HT1080 (cell line): ENCODE measurements around the gene DBR1. TPM values are rescaled to one million over a fixed set of nuclear protein-coding genes. Genes with fewer than 3 reads are reported as not detected.

ENCODE experiments used
- DNase-seq: peaks from one replicate; pipeline ENCODE4 v3.0.0-alpha.2; 2015; ENCODE audit warnings: low read depth
- polyA plus RNA-seq, 2 experiments: library from polyadenylated mRNA; depleted of rRNA; stranded (reverse); fragments of >200 nt; gene quantifications; 2 replicates each; pipeline ENCODE4 v1.2.3, GENCODE V29; 2015
- total RNA-seq: library from RNA; depleted of rRNA; stranded (reverse); fragments of >200 nt; shearing (Covaris generic); gene quantifications from 2 replicates; pipeline ENCODE4 v1.2.3, GENCODE V29; 2014; rRNA removed

DBR1 gene, protein sequence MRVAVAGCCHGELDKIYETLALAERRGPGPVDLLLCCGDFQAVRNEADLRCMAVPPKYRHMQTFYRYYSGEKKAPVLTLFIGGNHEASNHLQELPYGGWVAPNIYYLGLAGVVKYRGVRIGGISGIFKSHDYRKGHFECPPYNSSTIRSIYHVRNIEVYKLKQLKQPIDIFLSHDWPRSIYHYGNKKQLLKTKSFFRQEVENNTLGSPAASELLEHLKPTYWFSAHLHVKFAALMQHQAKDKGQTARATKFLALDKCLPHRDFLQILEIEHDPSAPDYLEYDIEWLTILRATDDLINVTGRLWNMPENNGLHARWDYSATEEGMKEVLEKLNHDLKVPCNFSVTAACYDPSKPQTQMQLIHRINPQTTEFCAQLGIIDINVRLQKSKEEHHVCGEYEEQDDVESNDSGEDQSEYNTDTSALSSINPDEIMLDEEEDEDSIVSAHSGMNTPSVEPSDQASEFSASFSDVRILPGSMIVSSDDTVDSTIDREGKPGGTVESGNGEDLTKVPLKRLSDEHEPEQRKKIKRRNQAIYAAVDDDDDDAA
- total RNA-seq, result 25.1 and 25.9 TPM in 2 replicates
- 17.0 and 18.4 TPM in 2 replicates for polyA plus RNA-seq (2015; cell fraction: cytosol; rRNA removed)
- 30.8 and 34.3 TPM in 2 replicates for polyA plus RNA-seq (2015; cell fraction: nucleus; rRNA removed)

DNA sequence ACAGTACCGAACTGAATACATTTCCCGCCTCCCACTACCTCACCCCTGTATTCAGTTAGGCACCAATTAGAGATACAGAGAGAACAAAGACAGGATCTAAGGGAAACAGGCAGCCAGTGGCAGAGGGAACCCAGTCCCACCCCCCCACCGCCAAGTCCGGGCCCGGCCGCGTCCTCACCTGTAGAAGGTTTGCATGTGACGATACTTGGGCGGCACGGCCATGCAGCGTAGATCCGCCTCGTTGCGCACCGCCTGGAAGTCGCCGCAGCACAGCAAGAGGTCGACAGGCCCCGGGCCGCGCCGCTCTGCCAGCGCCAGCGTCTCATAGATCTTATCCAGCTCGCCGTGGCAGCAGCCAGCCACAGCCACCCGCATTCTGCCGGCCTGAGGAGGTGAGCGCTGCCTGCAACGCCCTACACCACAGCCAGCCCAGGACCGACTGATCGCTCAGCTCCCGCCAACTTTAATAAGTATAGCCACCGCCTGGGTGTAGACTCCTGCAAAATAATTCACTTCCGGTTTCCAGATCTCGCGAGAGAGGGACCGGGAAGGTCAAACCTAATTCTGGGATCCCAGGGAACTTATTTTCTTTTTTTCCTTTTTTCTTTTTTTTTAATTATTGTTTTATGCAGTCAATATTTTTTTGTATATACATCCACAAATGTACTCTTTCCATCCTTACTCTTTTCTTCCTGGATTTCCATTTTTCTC, at the start of gene DBR1:
Gene DBR1, minus strand, starts transcription at position 501 of the 711 bp plus-strand sequence. Its CDS starts 126 bp downstream, at position 375.
- DNase-seq, result peak; percentile 80

DNA sequence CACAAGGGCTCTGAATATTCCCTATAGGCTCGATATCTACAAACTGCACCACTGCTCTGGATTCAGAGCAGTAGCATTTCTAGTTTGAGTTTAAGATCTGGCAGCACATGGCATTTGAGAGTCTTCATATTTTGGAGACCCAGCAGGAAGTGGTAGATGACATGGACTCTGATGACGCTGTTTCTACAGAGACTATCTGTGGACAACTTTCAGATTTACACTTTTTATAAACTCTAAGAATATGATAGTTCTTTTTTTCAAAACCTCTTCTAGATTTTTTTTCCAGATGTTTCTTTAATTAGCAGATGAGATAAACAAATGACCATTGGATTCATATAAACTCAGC, 48.2 kb upstream of the DBR1 start:
- DNase-seq, result no peak

DNA sequence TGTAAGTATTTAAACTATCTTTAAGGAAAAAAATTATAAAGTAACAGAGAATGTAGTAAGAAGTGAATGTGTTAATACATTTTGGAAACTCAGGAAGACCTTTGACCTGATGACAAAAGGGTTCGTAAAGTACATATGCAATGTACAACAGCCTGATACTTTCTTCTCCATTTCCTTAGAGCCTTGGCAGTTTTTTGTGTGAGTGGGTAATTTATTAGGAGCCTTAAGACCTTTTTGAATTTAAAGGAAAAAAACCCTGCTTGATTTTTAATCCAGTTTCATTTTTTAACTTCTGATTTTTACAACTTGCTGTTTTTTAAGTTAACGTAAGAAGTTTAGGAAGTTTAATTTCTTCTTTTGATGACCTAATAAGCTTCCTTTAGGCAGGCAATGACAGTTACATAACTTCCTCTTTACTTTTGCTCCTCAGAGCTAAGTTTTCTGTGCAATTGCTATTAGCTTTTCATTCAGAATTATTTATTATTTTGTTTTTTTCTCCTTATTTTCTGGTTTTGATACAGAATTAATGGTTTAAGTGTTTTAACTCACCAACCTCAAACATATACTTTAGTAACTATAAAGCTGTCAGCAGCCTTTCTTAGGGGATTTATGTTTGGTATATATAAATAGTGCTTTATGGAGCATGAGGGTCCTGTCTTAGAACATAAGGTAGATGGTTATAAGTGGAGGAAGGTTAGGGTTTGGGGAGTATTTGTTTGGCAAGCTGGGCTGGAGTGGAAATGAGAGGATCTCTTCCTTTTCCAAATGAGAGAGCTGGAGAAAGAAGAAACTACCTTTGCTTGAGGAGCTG, 47.6 kb upstream of the DBR1 start:
- DNase-seq, result no peak

DNA sequence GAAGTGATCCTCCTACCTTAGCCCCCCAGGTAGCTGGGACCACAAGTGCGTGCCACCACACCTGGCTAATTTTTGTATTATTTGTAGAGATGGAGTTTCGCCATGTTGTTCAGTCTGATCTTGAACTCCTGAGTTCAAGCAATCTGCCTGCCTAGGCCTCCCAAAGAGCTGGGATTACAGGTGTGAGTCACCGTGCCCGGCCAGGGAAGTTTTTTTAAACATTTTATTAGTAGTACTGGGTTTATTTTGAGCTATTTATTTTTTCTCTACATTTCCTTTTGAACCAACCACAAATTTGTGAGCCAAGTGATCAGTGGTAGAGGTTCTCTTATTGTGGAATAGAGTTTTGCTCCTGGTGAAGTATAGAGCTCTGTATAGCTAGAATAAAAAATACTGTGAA, 46.1 kb upstream of the DBR1 start:
- peak; percentile 48 for DNase-seq

DNA sequence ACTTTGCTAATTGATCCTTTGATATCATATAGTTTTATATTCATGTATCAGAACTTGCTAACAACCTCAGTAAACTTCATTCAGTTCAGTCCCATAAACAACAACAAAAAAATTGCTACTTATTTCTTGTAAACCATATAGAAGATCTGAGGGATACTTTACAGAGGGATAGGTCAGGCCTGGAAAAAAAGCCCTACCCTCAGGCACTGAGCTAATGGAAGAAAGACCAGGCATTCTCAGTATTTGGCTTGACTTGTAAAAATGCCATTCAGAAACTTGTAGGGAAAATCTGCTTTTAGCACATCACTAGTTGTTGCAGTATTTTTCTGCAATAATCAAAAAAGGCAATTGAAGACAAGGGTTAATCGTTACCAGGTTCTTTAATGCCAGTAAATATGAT, 45.5 kb upstream of the DBR1 start:
- DNase-seq, result no peak

DNA sequence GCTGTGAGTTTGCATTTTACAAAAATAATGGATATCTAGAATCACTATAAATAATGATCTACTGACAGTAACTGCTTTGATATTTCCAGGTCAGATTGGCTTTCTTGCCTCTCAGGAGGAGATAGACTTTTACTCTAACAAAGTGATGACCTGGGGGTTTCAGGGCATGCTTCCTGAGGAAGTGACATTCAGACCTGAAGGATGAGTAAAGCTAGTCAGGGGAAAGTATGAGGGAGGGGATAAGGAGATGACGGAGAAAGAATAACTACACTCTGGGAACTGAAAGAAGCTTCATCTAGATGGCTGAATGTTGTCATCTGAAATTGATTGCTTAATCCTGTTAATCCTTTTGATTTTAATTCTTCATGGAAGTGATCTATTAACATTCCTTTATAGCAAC, 44.5 kb upstream of the DBR1 start:
- DNase-seq, result peak; percentile 69

- DNase-seq, result no peak
These were observed 38.8 kb upstream of the DBR1 start for GRCh38 chr3:138213398-138214085.

DNA sequence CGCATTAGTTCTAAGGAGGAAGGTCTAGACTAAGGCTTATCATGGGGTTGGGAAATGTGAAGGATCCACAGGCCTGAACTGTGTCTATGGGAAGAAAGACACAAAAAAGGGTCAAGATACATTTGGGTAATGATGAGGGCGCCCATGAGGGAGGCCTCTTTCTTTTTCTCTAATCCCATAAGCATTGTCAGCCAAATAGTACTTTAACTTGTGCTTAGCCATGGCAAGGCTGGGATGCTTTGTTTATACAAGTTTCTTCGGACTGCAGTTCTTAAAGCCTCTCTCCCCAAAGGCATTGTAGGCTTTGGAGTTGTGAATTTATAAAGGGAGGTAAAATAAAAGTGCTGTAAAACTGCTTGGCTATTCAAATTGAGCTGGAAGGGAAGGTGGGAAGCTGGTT, 35.8 kb upstream of the DBR1 start:
- DNase-seq, result no peak

GRCh38 chr3:138206196-138206595, 31.5 kb upstream of the DBR1 start:
- DNase-seq, result no peak

DNA sequence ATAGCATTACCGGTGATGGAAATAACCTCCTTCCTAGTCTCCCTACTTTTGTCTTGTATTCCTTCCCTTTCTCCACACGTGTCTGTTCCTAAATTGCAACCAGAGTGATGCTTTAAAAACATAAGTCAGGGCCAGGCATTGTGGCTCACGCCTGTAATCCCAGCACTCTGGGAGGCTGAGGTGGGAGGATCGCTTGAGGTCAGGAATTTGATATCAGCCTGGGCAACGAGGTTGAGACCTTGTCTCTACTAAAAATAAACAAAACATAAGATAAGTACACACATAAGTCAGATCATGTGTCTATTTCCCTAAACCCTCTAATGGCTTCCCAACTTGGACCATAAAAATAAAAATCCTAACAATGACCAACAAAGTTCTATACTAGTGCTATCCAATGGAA, 30.8 kb upstream of the DBR1 start:
- DNase-seq, result no peak

GRCh38 chr3:138203938-138204337, 29.2 kb upstream of the DBR1 start:
- DNase-seq, result no peak

DNA sequence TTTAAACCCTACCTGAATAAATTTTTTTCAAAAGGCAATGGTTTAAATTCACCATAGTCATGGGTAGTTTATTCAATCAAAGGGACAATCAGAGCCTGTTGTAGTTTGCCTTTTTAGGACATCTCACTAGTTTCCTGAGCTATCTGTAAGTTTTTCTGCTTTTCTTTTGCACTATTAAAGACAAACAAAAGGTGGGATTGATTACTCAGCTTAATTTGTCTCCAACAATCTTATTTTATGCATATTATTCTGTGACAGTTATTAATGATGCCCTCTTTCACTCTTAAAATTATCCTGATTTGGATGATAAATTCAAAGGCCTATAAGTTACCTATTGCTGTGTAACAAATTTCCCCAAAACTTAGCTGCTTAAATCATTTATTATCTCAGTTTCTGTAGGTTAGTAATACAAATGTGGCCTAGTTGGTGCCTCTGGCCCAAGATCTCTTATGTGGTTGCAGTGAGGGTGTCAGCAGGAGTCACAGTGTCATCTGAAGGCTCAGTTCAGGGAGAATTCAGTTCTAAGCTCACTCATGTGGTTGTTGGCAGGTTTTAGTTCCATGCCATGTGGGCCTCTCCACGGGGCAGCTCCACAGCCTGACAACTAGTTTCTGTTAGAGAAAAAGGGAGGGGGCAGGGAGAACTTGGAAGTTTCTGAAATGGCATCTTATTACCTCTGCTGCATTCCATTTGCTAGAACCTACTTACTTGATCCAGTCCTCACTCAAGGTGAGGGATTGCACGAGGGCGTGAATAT, 28.4 kb upstream of the DBR1 start:
- no peak for DNase-seq

DNA sequence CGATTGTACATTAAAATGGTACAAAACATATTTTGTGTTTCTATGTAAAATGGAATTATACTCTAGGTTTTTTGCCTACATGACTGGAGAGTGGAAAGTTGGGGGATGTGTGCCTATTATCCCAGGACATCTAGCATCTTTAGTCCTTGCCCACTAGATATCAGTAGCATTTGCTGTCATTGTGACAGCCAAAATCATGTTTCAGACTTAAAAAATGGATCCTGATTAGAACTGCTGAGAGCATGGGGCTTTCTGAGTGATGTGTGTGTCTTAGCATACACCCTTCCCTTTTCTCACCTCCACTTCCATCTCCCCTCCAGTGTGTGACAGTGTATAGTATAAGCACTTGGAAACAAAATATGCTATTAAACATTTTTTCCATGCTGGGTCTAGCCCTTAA, 25.7 kb upstream of the DBR1 start:
- no peak for DNase-seq

DNA sequence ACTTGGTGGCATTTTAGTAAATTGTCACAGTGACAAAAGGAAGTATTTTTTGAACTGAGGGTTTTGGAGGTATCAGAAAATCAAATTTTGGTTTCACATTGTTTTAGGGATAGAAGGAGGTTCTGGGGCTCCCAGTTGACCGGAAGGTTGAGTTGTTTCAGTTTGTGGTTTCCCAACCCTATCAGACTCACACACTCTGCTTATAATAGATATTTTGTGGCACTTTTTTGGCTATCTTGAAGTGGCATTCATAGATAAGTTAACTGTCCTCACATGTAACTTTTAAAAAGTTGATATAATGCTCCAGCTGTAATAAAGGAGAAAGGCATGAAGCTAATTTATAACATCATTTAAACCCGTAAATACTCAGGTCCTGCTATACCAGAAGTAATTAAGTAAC, 25.1 kb upstream of the DBR1 start:
- DNase-seq, result no peak

- no peak for DNase-seq
These were observed 22.8 kb upstream of the DBR1 start for GRCh38 chr3:138197524-138197923.

DNA sequence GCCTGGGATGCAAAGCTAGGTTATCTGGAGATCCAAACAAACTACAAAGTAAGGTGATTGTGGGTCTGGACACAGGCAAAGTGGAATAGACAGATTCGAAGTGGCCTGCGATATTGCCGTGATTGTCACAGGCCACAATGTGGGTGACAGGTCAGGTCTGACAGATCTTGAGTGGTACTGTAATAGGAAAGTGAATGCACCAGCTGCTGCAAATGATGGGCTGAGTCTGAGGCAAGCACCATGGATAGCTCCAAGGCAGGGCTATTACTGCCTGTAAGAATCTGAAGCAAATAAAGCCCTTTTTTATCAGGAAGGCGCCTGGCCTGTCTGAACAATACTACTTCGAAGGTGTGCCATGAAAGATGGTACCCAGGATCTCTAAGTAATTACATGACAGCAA, 22.3 kb upstream of the DBR1 start:
- DNase-seq, result peak; percentile 27

DNA sequence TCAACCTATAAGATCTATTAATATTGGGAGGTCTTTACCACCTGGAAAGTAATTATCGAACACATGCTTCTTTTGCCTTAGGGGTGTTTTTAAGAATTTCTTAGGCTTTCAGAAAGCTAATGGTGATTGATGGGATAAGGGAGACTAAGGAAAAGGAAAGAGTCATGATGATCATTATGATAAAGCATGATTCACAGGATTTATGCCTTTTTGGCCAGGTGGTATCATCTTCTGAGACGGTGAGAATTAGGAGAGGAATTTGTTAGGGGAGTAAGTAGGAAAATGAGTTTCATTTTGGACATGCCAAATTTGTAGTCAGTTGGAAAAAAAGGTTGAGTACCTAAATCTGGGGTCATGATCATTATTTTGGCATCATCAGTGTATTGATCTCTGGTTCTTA, 21.3 kb upstream of the DBR1 start:
- no peak for DNase-seq

DNA sequence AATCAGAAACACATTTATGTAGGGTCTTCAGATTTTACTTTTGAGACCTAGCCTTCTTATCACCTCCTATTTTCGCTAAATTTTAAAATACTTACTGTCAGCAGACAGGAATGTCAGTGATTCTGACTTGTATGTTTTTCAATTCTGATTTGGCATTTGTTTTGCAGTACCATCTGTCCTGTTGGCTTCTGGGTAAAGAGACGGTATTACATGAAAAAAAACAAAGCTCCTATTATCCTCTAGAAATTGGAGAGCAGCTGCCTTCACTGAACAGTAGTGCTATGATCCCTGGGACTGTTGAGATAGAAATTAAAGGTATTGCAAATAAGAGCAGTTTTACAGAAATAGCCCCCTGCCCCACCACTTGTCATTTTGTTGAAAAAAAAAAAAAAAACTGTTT, 20.8 kb upstream of the DBR1 start:
- DNase-seq, result no peak

DNA sequence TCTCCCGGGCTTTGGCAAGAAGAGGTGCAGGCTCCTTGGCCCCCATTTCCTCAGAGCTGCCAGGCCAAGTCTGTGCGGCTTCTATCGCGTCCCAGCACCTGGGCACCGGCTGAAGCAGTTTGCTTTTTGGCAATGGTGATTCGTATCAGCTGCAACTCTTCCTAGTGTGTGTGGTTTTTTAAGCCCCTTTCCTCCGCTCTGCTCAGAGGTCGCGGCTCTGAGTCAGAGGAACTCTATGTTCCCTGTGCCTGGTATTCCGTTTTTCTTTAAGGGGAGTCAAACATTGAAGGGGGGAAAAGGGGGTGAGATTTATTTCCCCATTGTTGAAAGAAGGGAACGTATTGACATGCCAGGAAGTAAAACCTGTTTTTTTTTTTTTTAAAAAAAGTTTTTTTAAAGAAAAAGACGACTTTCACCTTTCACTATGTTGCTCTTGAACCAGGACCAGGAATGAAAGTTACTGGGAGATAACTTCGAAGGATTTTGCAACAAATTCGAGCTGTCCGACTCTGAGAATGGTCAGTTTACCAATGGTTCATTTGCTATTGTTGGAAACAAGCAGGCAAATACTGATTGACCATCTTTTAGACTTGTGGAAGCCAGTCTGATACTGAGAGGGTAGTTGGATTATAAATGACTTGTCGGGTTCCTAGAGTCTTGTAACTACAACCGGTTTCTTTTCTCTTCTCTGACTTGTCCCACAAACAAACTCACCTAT, 13.5 kb upstream of the DBR1 start:
- peak; percentile 69 for DNase-seq
